SJSA1 (cell line): ENCODE data around the gene ARGLU1. TPM values are rescaled to one million over a fixed set of nuclear protein-coding genes. Genes with fewer than 3 reads are reported as not detected.

Experiments used
- DNase-seq, 2 experiments: peaks; one replicate each; pipeline ENCODE4 v3.0.0-alpha.2; 2015 to 2020; ENCODE audit warnings: low spot score in 2 of 2, low read depth in 1 of 2
- H3K27ac ChIP-seq: fragments of 250-450 bp; sonication (Bioruptor Pico); 2 replicates; pipeline ENCODE4 v1.5.1; 2020; ENCODE audit warnings: mild to moderate bottlenecking, moderate library complexity
- H3K27me3 ChIP-seq: fragments of 250-450 bp; sonication (Bioruptor Pico); replicated peaks from 2 replicates; pipeline ENCODE4 v1.5.1; 2020; ENCODE audit warnings: mild to moderate bottlenecking, moderate library complexity
- H3K36me3 ChIP-seq: fragments of 250-450 bp; sonication (Bioruptor Pico); 2 replicates; pipeline ENCODE4 v1.5.1; 2020; ENCODE audit warnings: mild to moderate bottlenecking
- H3K4me1 ChIP-seq: fragments of 250-450 bp; sonication (Bioruptor Pico); replicated peaks from 2 replicates; pipeline ENCODE4 v1.6.1; 2021; ENCODE audit warnings: mild to moderate bottlenecking
- H3K4me3 ChIP-seq: fragments of 250-450 bp; sonication (Bioruptor Pico); 2 replicates; pipeline ENCODE4 v1.5.1; 2020; ENCODE audit warnings: mild to moderate bottlenecking
- H3K9me3 ChIP-seq: fragments of 250-450 bp; sonication (Bioruptor Pico); replicated peaks from 2 replicates; pipeline ENCODE4 v1.5.1; 2020; ENCODE audit warnings: mild to moderate bottlenecking
- total RNA-seq: library from RNA; depleted of rRNA; stranded (reverse); fragments of >200 nt; shearing (Covaris generic); gene quantifications from 2 replicates; pipeline ENCODE4 v1.2.3, GENCODE V29; 2014

ARGLU1 gene
- total RNA-seq, 1 experiment from 2014 or later, result 89.8 TPM

GRCh38 chr13:106597186-106597585 is 29.2 kb upstream of the ARGLU1 start:
- H3K27me3 ChIP-seq, result no peaks in the 10 kb centered on the region
- DNase-seq, result no peak
- no peak overlapping the region for H3K27ac ChIP-seq
- H3K36me3 ChIP-seq, result no peaks in the 10 kb centered on the region
- H3K9me3 ChIP-seq, result no peaks in the 10 kb centered on the region
- H3K4me3 ChIP-seq, result no peak overlapping the region
- peaks cover 4% of the 10 kb centered on the region; the same call in 1 of the 2 replicates for H3K4me1 ChIP-seq

GRCh38 chr13:106596275-106596937 is 28.5 kb upstream of the ARGLU1 start:
- no peak for DNase-seq
- no peaks in the 10 kb centered on the region for H3K9me3 ChIP-seq
- no peaks in the 10 kb centered on the region for H3K27me3 ChIP-seq
- no peak overlapping the region for H3K27ac ChIP-seq
- peaks cover 4% of the 10 kb centered on the region; the same call in 1 of the 2 replicates for H3K4me1 ChIP-seq
- H3K4me3 ChIP-seq, result no peak overlapping the region
- H3K36me3 ChIP-seq, result no peaks in the 10 kb centered on the region

- DNase-seq, result no peak
- H3K36me3 ChIP-seq, result no peaks in the 10 kb centered on the region
- H3K27me3 ChIP-seq, result no peaks in the 10 kb centered on the region
- no peaks in the 10 kb centered on the region for H3K9me3 ChIP-seq
- H3K4me3 ChIP-seq, result no peak overlapping the region
- H3K4me1 ChIP-seq, result peaks cover under 1% of the 10 kb centered on the region; the same call in 1 of the 2 replicates
- H3K27ac ChIP-seq, result no peak overlapping the region
Observed at GRCh38 chr13:106595625-106596024, 27.7 kb upstream of the ARGLU1 start.

GRCh38 chr13:106594980-106595379 is 27.0 kb upstream of the ARGLU1 start:
- H3K27me3 ChIP-seq, result no peaks in the 10 kb centered on the region
- no peak overlapping the region for H3K27ac ChIP-seq
- no peaks in the 10 kb centered on the region for H3K9me3 ChIP-seq
- no peaks in the 10 kb centered on the region for H3K36me3 ChIP-seq
- H3K4me1 ChIP-seq, result peaks cover under 1% of the 10 kb centered on the region; the same call in 1 of the 2 replicates
- no peak for DNase-seq
- no peak overlapping the region for H3K4me3 ChIP-seq

GRCh38 chr13:106593132-106593531 is 25.2 kb upstream of the ARGLU1 start:
- H3K4me1 ChIP-seq, result peaks cover 4% of the 10 kb centered on the region; the same call in 1 of the 2 replicates
- DNase-seq, result no peak
- H3K4me3 ChIP-seq, result no peak overlapping the region

GRCh38 chr13:106591299-106591698 is 23.4 kb upstream of the ARGLU1 start:
- Histone ChIP-seq H3K9me3 (peaks cover 2% of the 10 kb centered on the region; the same call in 1 of the 2 replicates), H3K27ac (no peak overlapping the region), H3K36me3 (no peaks in the 10 kb centered on the region), H3K27me3 (no peaks in the 10 kb centered on the region), H3K4me1 (peaks cover 4% of the 10 kb centered on the region; the same call in 1 of the 2 replicates), H3K4me3 (no peak overlapping the region)
- DNase-seq, result no peak

More at GRCh38 chr13:106593132-106593531, 25.2 kb upstream of the ARGLU1 start:
- Histone ChIP-seq H3K36me3 (no peaks in the 10 kb centered on the region), H3K27ac (no peak overlapping the region), H3K9me3 (no peaks in the 10 kb centered on the region), H3K27me3 (no peaks in the 10 kb centered on the region)

GRCh38 chr13:106589716-106590115 is 21.8 kb upstream of the ARGLU1 start:
- Histone ChIP-seq H3K27ac (no peak overlapping the region), H3K27me3 (no peaks in the 10 kb centered on the region), H3K4me3 (no peak overlapping the region), H3K9me3 (peaks cover 17% of the 10 kb centered on the region), H3K36me3 (no peaks in the 10 kb centered on the region), H3K4me1 (peaks cover 4% of the 10 kb centered on the region; the same call in 1 of the 2 replicates)
- DNase-seq, result peak in 1 of 2 experiments; percentile 36

GRCh38 chr13:106588367-106588766 is 20.4 kb upstream of the ARGLU1 start:
- Histone ChIP-seq H3K4me3 (no peak overlapping the region), H3K4me1 (peaks cover 4% of the 10 kb centered on the region; the same call in 1 of the 2 replicates), H3K27ac (no peak overlapping the region), H3K9me3 (peaks cover 21% of the 10 kb centered on the region), H3K36me3 (no peaks in the 10 kb centered on the region), H3K27me3 (no peaks in the 10 kb centered on the region)
- DNase-seq, result no peak

- H3K4me1 ChIP-seq, result peaks cover 4% of the 10 kb centered on the region; the same call in 1 of the 2 replicates
- no peak for DNase-seq
- H3K36me3 ChIP-seq, result no peaks in the 10 kb centered on the region
- H3K4me3 ChIP-seq, result no peak overlapping the region
- H3K27me3 ChIP-seq, result no peaks in the 10 kb centered on the region
- H3K9me3 ChIP-seq, result peaks cover 21% of the 10 kb centered on the region
- H3K27ac ChIP-seq, result no peak overlapping the region
Observed at GRCh38 chr13:106587787-106588186, 19.9 kb upstream of the ARGLU1 start.

GRCh38 chr13:106586648-106587166 is 18.8 kb upstream of the ARGLU1 start:
- Histone ChIP-seq H3K27ac (no peak overlapping the region), H3K36me3 (no peaks in the 10 kb centered on the region), H3K4me3 (no peak overlapping the region), H3K4me1 (peaks cover 4% of the 10 kb centered on the region; the same call in 1 of the 2 replicates), H3K27me3 (no peaks in the 10 kb centered on the region), H3K9me3 (peaks cover 21% of the 10 kb centered on the region)
- DNase-seq, result no peak

GRCh38 chr13:106581225-106581624 is 13.3 kb upstream of the ARGLU1 start:
- Histone ChIP-seq H3K4me3 (no peak overlapping the region), H3K9me3 (peaks cover 18% of the 10 kb centered on the region), H3K4me1 (no peaks in the 10 kb centered on the region), H3K27me3 (no peaks in the 10 kb centered on the region), H3K36me3 (no peaks in the 10 kb centered on the region), H3K27ac (no peak overlapping the region)
- no peak for DNase-seq

- no peak overlapping the region for H3K27ac ChIP-seq
Observed at GRCh38 chr13:106575896-106576295, 8.0 kb upstream of the ARGLU1 start.

GRCh38 chr13:106573868-106574267 is 5.9 kb upstream of the ARGLU1 start:
- no peaks in the 10 kb centered on the region for H3K36me3 ChIP-seq
- no peak for DNase-seq
- H3K27ac ChIP-seq, result no peak overlapping the region
- H3K4me3 ChIP-seq, result no peak overlapping the region
- no peaks in the 10 kb centered on the region for H3K9me3 ChIP-seq
- H3K4me1 ChIP-seq, result no peaks in the 10 kb centered on the region
- no peaks in the 10 kb centered on the region for H3K27me3 ChIP-seq

More at GRCh38 chr13:106575896-106576295, 8.0 kb upstream of the ARGLU1 start:
- Histone ChIP-seq H3K4me1 (no peaks in the 10 kb centered on the region), H3K4me3 (no peak overlapping the region), H3K9me3 (no peaks in the 10 kb centered on the region), H3K36me3 (no peaks in the 10 kb centered on the region), H3K27me3 (no peaks in the 10 kb centered on the region)
- DNase-seq, result no peak

- H3K36me3 ChIP-seq, result no peaks in the 10 kb centered on the region
- no peak for DNase-seq
- H3K27me3 ChIP-seq, result no peaks in the 10 kb centered on the region
- no peak overlapping the region for H3K4me3 ChIP-seq
- peaks cover 3% of the 10 kb centered on the region for H3K4me1 ChIP-seq
- H3K9me3 ChIP-seq, result no peaks in the 10 kb centered on the region
- no peak overlapping the region for H3K27ac ChIP-seq
Observed at GRCh38 chr13:106573284-106573846, 5.4 kb upstream of the ARGLU1 start.
